ENCODE measurements around the gene SNX10.
A peak's percentile ranks its signal among the peaks of the same experiment; 100 is the strongest.

Gene SNX10

DNA sequence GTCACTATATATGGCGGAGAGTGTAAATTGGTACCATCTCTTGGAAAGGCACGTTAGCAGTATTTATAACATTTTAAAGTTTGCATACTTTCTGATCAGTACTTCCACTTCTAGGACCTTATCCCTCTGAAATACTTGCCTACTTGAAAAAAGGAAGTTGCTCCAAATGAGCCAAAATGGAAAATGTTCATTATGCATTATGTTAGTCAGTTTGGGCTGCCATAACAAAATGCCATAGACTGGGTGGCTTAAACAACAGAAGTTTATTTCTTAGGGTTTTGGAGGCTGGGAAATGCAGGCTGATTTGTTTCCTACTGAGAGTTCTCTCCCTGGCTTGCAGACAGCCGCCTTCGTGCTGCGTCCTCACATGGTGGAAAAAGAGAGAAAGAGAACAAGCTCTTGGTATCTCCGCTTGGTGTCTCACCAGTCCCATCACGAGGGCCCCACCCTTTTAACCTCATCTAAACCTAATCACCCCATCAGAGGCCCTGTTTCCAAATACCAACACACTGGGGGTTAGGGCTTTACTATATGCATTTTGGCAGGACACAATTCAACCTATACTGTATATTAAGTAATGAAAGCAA is 6.9 kb downstream of the SNX10 start:
- DNase-seq: no peak

DNA sequence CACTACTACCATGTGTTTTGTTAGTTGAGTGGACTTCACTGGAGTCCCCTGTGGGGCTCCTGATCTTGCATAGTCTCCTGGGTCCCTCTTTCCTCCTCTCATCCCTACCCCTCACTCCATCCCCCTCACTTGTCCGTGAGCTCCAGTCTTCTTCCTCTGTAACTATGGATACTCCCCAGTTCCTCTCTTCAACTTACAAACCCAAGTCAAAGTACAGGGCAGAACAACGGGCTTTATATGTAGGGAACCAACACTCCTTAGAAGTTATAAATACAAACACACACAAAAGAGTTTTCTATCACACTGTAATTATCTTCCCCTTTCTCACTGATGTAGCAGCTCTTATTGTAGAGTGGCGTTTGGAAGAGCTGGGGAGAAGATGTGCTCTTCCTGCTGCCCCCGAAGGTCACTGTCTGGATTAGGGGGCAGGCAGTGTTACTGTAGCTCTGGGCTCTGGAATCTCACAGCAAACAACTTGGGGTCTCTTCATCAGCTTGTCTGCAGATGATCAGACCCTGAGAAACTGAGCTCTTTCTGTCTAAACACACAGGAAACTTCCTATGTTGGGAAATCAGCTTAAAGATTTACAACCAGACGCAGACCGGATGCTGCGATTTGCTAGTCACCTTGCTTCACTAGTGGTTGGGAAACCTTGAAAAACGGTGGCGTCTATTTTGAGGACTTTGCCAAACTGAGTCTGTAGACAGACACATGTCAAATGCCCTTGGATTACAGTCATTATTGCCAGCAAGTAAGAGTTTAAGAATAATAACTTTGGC is 13.6 kb downstream of the SNX10 start:
- peak; percentile 44 for DNase-seq

- DNase-seq: no peak
Observed at GRCh38 chr7:26305869-26306665, 14.4 kb downstream of the SNX10 start.

GRCh38 chr7:26306790-26307189 is 15.1 kb downstream of the SNX10 start:
- DNase-seq: no peak

GRCh38 chr7:26307226-26307625 is 15.6 kb downstream of the SNX10 start:
- no peak for DNase-seq

DNA sequence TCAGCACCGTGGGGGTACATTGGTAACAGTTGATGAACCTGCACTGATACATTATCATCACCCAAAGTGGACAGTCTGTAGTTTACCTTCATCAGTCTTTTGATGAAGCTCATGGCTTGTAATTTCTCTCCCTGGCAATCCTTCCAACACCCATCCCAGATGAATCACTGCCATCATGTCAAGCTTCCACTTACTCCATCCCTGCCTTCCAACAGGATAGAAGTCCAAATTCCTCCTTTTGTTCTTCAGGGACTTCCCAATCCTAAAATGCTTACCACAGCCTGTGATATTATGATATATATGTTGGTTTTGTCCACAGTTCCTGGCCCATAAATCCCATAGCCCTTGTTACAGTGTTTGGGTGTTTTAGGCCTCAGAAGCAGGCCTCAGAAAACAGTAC is 16.1 kb downstream of the SNX10 start:
- no peak for DNase-seq

DNA sequence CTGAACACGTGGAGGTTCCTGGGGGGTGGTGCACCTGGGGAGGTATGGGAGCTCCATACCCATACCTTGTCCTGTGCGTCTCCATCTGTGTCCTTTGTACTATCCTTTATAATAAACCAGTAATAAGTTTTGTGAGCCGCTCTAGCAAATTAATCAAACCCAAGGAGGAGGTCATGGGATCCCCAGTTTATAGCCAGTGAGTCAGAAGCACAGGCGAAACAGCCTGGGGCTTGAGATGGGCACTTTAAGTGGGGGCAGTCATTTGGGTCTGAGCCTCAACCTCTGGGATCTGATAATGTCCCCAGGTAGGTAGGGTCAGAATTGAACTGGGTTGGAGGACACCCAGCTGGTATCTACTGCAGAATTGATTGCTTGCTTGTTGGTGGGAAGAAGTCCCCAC is 16.9 kb downstream of the SNX10 start:
- no peak for DNase-seq

DNA sequence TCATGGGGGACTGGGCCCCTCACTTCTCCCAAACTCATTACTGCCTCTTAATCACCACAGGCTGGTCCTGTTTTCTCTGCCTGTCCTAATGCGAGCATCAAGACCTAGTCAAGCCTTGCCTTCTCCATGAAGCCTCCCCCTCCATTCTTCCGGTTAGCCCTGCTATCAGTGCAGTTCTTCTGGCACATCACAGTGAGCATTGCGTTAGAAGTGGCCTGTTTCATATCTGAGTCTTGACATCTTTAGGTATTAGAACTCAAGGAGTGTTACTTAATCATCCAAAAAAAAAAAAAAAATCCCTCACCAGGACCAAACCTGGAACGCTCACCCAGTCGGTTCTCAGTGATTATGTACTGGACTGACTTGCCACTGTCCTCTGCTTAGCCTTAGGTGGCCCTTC is 17.4 kb downstream of the SNX10 start:
- DNase-seq: no peak

GRCh38 chr7:26311798-26312197 is 20.1 kb downstream of the SNX10 start:
- no peak for DNase-seq

GRCh38 chr7:26317211-26317610 is 25.5 kb downstream of the SNX10 start:
- DNase-seq: no peak

- no peak for DNase-seq
Observed at GRCh38 chr7:26318921-26319320, 27.3 kb downstream of the SNX10 start.

- DNase-seq: no peak
Observed at GRCh38 chr7:26319636-26320035, 28.0 kb downstream of the SNX10 start.

- no peak for DNase-seq
Observed at GRCh38 chr7:26320878-26321277, 29.2 kb downstream of the SNX10 start.

- no peak for DNase-seq
Observed at GRCh38 chr7:26321435-26321834, 29.8 kb downstream of the SNX10 start.

DNA sequence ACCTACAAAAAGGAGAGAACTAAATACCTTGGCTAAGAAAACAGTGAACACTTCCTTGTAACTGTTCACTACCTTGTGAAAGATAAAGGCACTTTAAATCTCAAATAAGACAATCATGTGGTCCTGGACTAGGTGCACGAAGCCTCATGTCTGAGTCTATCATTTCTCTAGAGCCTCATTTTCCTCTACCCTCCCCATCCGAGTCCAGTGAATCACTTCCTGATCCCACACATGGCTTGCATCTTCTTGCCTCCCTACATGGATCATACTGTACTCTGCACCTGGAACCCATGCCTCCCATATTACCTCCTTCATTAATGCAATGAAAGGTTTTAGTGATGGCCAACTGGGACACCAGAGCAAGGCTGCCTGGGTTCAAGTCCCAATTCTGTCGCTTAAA is 34.5 kb downstream of the SNX10 start:
- no peak for DNase-seq

DNA sequence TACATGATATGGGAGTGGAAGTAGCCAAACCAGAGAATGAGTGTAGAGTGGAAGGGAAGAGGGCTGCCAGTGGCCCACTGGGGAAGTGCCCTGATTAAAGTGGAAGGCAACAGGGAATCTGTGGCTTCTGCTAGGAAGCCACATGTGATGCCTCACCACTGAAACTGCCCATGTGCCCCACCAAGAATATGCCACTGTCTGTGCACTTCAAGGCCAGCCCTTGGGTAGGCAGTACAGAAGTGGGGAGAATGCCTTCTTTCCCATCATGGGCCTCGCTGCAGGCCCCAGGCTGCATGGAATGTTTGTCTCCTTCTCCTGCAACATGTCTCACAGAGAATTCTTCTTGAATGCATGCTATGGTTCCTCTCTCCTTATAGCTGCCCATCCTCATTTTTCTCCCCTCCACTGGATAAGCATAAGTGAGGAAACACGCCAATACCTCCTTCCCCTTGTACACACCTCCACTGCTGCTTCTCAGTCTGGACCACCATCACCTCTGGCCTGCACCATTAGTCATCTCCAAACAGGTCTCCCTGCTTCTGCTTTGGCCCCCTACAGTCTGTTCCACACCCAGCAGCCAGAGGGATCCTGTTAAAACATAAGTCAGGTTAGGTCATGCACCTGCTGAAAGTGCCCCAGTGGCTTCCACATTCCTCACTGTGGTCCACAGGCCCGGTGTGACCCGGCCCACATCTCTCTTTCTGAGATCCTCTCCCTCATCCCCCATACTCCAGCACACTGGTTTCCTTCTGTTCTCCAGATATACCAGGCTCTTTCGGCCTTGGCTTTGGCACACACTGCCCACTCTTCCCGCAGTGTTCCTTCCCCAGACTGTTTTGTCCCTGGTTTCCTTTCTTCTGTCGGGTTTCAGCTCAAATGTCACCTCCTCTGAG is 37.1 kb downstream of the SNX10 start:
- DNase-seq: no peak

- no peak for DNase-seq
Observed at GRCh38 chr7:26329520-26330255, 38.0 kb downstream of the SNX10 start.

- no peak for DNase-seq
Observed at GRCh38 chr7:26331113-26331512, 39.5 kb downstream of the SNX10 start.

GRCh38 chr7:26331789-26332188 is 40.1 kb downstream of the SNX10 start:
- no peak for DNase-seq

DNA sequence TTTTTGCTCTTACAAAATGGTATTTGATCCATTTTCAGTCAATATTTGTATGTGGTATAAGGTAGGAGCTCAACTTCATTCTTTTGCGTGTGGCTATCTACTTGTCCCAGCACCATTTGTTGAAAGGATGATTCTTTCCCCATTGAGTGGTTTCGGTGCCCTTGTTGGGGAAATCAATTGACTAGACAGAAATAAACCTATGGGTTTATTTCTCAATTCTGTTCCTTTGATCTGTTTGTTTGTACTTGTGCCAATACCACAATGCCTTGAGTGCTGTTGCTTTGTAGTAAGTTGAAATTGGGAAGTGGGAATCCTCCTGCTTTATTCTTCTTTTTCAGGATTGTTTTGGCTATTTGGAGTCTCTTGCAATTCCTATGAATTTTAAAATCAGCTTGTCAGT is 41.0 kb downstream of the SNX10 start:
- no peak for DNase-seq

GRCh38 chr7:26334166-26334859 is 42.7 kb downstream of the SNX10 start:
- no peak for DNase-seq
